Adrenal gland (tissue), 12 donors: ENCODE data around the gene LYPD6. TPM values are rescaled to one million over a fixed set of nuclear protein-coding genes. Genes with fewer than 3 reads are reported as not detected.

Experiments
- DNase-seq, 7 donors: peaks; one replicate each; pipeline ENCODE4 v3.0.0-alpha.2; 2019 to 2020
- H3K27ac ChIP-seq, 5 donors: fragments of 200-600 bp; sonication (generic) in 4 of 5; 1 replicate in 3 of 5; 2 replicates in 2 of 5; pipeline versions ENCODE4 v1.5.1 to v1.8.0; 2016 to 2020; ENCODE audit warnings: mild to moderate bottlenecking in 1 of 5
- H3K27me3 ChIP-seq: fragments of 200-600 bp; 2 replicates; pipeline ENCODE4 v1.8.0; 2021
- H3K36me3 ChIP-seq, 2 donors: fragments of 200-600 bp; replicated peaks in 1 of 2; 1 replicate in 1 of 2; 2 replicates in 1 of 2; pipeline versions ENCODE4 v1.5.1 to v1.8.0; 2018 to 2022
- H3K4me1 ChIP-seq, 2 donors: fragments of 200-600 bp; replicated peaks in 1 of 2; 1 replicate in 1 of 2; 2 replicates in 1 of 2; pipeline versions ENCODE4 v1.5.1 to v1.8.0; 2018 to 2021
- H3K4me3 ChIP-seq, 4 donors: fragments of 200-600 bp; sonication (generic) in 3 of 4; one replicate each; pipeline ENCODE4 v1.5.1; 2016 to 2018
- H3K9me3 ChIP-seq, 3 donors: fragments of 200-600 bp; sonication (generic) in 1 of 3; replicated peaks in 1 of 3; 1 replicate in 2 of 3; 2 replicates in 1 of 3; pipeline versions ENCODE4 v1.5.1 to v1.8.0; 2016 to 2021
- POLR2A ChIP-seq, 2 donors: fragments of 450-650 bp; IDR thresholded peaks; one replicate each; pipeline ENCODE4 v1.6.1; 2017; ENCODE audit warnings: antibody characterized with exemption in 2 of 2, mild to moderate bottlenecking in 2 of 2, moderate library complexity in 1 of 2
- WGBS, 4 donors: extraction: QIAGEN DNeasy Blood & Tissue Kit in 2 of 4; methylation state at CpG; one replicate each; pipeline versions ENCODE4 v1.1.5 to v1.1.7; 2013 to 2017; 5-methylcytosine and 5-hydroxymethylcytosine counted together
- intact Hi-C, 2 donors: fragments of 100-400 bp; cut with DNase I; formaldehyde crosslinking; loops; one replicate each; pipeline versions ENCODE4 v1.14.1 to v1.15.0; 2022 to 2023
- polyA plus RNA-seq, 3 donors: library from polyadenylated mRNA; stranded (reverse); fragments of 200-250 nt in 2 of 3; fragments of 350-450 nt in 1 of 3; fragmentation: Illumina TruSeq in 1 of 3; extraction: RNeasy Lipid Tissue Mini Kit (QIAGEN cat#74804) in 1 of 3; gene quantifications; one replicate each; pipeline ENCODE4 v1.2.3, GENCODE V29; 2013 to 2014
- total RNA-seq, 9 donors: library from RNA; depleted of rRNA in 4 of 9; stranded (reverse); fragments of >200 nt in 4 of 9; fragments of 120-200 nt in 1 of 9; fragmentation: NEBNext Ultra II Directional in 1 of 9; extraction: Animal tissue kit (Norgen Biotek cat#: 25700) in 1 of 9; gene quantifications; one replicate each; pipeline versions ENCODE4 v1.1.0 to v1.2.4, GENCODE V29; 2013 to 2023
- TF ChIP-seq, protein P1 (sequence below), 6 experiments: fragments of 450-650 bp in 4 of 6; fragments of 200-600 bp in 2 of 6; sonication (generic) in 1 of 6; IDR thresholded peaks; 1 replicate in 5 of 6; 2 replicates in 1 of 6; pipeline versions ENCODE4 v1.5.1 to v1.8.0; 2016 to 2021; ENCODE audit warnings: antibody characterized with exemption in 6 of 6, mild to moderate bottlenecking in 2 of 6, moderate library complexity in 1 of 6
- donor health status: healthy with polysubstance abuse.
- donor health status: Bipolar disorder and iron deficiency.
- donor health status: DM: yes; HTN: yes; CAD: no.
- donor health status: DM: no; HTN: no; CAD: no.
- donor health status: DM: no; HTN: no; CAD: no.
- donor health status: DM: yes; HTN: yes; CAD: no.

LYPD6 gene
- total and polyA plus RNA-seq, 12 donors: 0.06 to 1.2 (median 0.16) TPM; not detected in 4

DNA sequence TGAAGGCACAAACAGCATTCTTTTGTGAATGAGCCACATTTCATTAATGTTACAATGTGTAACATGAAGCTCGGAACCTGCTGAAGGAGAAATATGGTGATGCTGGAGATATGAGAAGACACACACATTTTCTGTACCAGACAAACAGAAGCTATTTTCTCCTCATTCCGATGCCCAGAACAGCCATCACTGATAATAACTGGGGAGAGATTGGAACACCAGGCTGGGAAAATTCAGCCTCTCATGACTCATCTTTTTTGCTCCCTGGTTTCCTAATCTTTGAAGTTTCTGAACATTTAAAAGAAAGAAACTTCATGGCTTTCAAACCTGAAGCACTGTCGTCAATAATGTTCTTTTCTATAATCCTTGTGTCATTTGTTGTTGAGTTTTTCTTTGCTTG lies 110.9 kb downstream of the LYPD6 start:
- Histone ChIP-seq H3K4me1 (no peaks in the 10 kb centered on the region), H3K9me3 (no peaks in the 10 kb centered on the region), H3K36me3 (no peaks in the 10 kb centered on the region), H3K4me3 (no peak overlapping the region), H3K27me3 (no peaks in the 10 kb centered on the region), H3K27ac (no peak overlapping the region)
- TF ChIP-seq, protein P1, sequence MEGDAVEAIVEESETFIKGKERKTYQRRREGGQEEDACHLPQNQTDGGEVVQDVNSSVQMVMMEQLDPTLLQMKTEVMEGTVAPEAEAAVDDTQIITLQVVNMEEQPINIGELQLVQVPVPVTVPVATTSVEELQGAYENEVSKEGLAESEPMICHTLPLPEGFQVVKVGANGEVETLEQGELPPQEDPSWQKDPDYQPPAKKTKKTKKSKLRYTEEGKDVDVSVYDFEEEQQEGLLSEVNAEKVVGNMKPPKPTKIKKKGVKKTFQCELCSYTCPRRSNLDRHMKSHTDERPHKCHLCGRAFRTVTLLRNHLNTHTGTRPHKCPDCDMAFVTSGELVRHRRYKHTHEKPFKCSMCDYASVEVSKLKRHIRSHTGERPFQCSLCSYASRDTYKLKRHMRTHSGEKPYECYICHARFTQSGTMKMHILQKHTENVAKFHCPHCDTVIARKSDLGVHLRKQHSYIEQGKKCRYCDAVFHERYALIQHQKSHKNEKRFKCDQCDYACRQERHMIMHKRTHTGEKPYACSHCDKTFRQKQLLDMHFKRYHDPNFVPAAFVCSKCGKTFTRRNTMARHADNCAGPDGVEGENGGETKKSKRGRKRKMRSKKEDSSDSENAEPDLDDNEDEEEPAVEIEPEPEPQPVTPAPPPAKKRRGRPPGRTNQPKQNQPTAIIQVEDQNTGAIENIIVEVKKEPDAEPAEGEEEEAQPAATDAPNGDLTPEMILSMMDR (IDR thresholded peaks at IDR 0.05): no peak
- no peak for TF ChIP-seq POLR2A (IDR thresholded peaks at IDR 0.05)
- intact Hi-C loops: no loop called here
- WGBS, 4 donors: 82 to 88% (median 86%) methylated on average over 3 of the region's 3 CpGs
- no peak for DNase-seq

DNA sequence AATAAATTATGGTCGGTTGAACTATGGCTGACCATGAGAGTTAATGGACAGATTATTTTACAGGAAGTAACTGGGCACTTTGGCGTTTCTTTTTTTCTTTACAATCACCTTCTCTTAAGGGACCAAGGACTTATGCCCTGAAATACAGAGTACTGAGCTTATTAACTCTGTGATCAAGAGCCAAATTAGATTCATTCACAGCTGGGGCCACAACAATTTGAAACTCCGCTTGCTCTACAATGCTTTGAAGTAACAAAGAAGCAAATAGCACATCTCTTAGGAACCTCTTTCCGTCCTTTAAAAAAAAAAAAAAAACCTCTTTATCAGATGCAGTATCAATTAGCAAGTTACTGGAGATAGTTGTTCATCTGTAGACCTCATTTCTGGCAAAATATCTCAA lies 112.0 kb downstream of the LYPD6 start:
- intact Hi-C loops: no loop called here
- no peak for TF ChIP-seq POLR2A (IDR thresholded peaks at IDR 0.05)
- Histone ChIP-seq H3K36me3 (no peaks in the 10 kb centered on the region), H3K27me3 (no peaks in the 10 kb centered on the region), H3K27ac (no peak overlapping the region), H3K4me3 (no peak overlapping the region), H3K9me3 (no peaks in the 10 kb centered on the region), H3K4me1 (no peaks in the 10 kb centered on the region)
- 80 to 88% (median 83%) methylated on average over 4 of the region's 4 CpGs for WGBS, 4 donors
- DNase-seq: no peak

- Histone ChIP-seq H3K9me3 (no peaks in the 10 kb centered on the region), H3K27me3 (no peaks in the 10 kb centered on the region), H3K36me3 (no peaks in the 10 kb centered on the region), H3K4me1 (no peaks in the 10 kb centered on the region), H3K4me3 (no peak overlapping the region), H3K27ac (no peak overlapping the region)
- intact Hi-C loops: no loop called here
- 55 to 58% (median 57%) methylated on average over 2 of the region's 2 CpGs for WGBS, 4 donors
- DNase-seq: no peak
- TF ChIP-seq, protein P1 (IDR thresholded peaks at IDR 0.05): no peak
- TF ChIP-seq POLR2A (IDR thresholded peaks at IDR 0.05): no peak
Measured at GRCh38 chr2:149443150-149443549, 112.8 kb downstream of the LYPD6 start.

- TF ChIP-seq, protein P1 (IDR thresholded peaks at IDR 0.05): no peak
- TF ChIP-seq POLR2A (IDR thresholded peaks at IDR 0.05): no peak
- DNase-seq: no peak
- intact Hi-C loops: no loop called here
Measured at GRCh38 chr2:149446748-149447147, 116.4 kb downstream of the LYPD6 start.

DNA sequence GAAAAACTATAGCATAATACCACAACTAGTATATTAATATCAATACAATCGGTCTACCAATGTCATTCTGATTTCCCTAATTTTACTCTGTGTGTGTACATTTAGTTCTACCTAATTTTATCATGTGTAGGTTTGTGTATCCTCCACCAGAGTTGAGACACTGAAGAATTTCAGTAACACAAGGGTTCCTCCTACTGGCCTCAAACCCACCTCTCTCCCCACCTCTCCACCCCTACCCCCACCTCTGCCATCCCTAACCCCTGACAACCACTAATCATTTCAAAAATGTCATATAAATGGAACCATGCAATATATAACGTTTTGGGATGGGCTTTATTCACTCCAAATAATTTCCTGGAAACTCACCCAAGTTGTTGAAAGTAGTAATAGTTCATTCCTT lies 117.9 kb downstream of the LYPD6 start:
- H3K9me3 ChIP-seq: no peaks in the 10 kb centered on the region
- no peak for DNase-seq
- H3K27me3 ChIP-seq: no peaks in the 10 kb centered on the region
- intact Hi-C loops: no loop called here
- WGBS, 4 donors: 67 to 79% (median 73%) methylated on average over 2 of the region's 2 CpGs
- no peak overlapping the region for H3K4me3 ChIP-seq
- TF ChIP-seq, protein P1 (IDR thresholded peaks at IDR 0.05): no peak
- H3K36me3 ChIP-seq: no peaks in the 10 kb centered on the region
- no peak overlapping the region for H3K27ac ChIP-seq
- H3K4me1 ChIP-seq: no peaks in the 10 kb centered on the region

More at GRCh38 chr2:149446748-149447147, 116.4 kb downstream of the LYPD6 start:
- Histone ChIP-seq H3K27me3 (no peaks in the 10 kb centered on the region), H3K27ac (no peak overlapping the region), H3K9me3 (no peaks in the 10 kb centered on the region), H3K36me3 (no peaks in the 10 kb centered on the region), H3K4me1 (no peaks in the 10 kb centered on the region), H3K4me3 (no peak overlapping the region)
- 92 to 96% (median 93%) methylated on average over 3 of the region's 3 CpGs for WGBS, 4 donors
